OCI-M1 (cell line): ENCODE measurements around the gene SPHK1.

Source experiments
- DNase-seq: peaks from one replicate; lab custom pipeline; 2025; lab: John Stamatoyannopoulos, UW

The SPHK1 gene

GRCh38 chr17:76407509-76407908, 23.1 kb downstream of the SPHK1 start:
- DNase-seq: no peak

- peak; percentile 81 for DNase-seq
Measured at GRCh38 chr17:76408037-76408849, 23.8 kb downstream of the SPHK1 start.

GRCh38 chr17:76410328-76410965, 26.0 kb downstream of the SPHK1 start:
- DNase-seq: no peak

- no peak for DNase-seq
Measured at GRCh38 chr17:76411247-76411646, 26.8 kb downstream of the SPHK1 start.

- peak; percentile 95 for DNase-seq
Measured at GRCh38 chr17:76414334-76415295, 30.2 kb downstream of the SPHK1 start.

- DNase-seq: no peak
Measured at GRCh38 chr17:76415786-76416185, 31.4 kb downstream of the SPHK1 start.

GRCh38 chr17:76416457-76416856, 32.0 kb downstream of the SPHK1 start:
- no peak for DNase-seq

GRCh38 chr17:76416899-76417298, 32.5 kb downstream of the SPHK1 start:
- DNase-seq: no peak

GRCh38 chr17:76417499-76418143, 33.2 kb downstream of the SPHK1 start:
- DNase-seq: peak; percentile 16

- DNase-seq: no peak
Measured at GRCh38 chr17:76419576-76420260, 35.3 kb downstream of the SPHK1 start.

- no peak for DNase-seq
Measured at GRCh38 chr17:76420356-76421043, 36.1 kb downstream of the SPHK1 start.

GRCh38 chr17:76421044-76421407, 36.6 kb downstream of the SPHK1 start:
- DNase-seq: no peak

GRCh38 chr17:76422406-76422805, 38.0 kb downstream of the SPHK1 start:
- no peak for DNase-seq

- no peak for DNase-seq
Measured at GRCh38 chr17:76422860-76423259, 38.5 kb downstream of the SPHK1 start.

- no peak for DNase-seq
Measured at GRCh38 chr17:76426853-76427252, 42.4 kb downstream of the SPHK1 start.

- no peak for DNase-seq
Measured at GRCh38 chr17:76427501-76428231, 43.3 kb downstream of the SPHK1 start.

GRCh38 chr17:76428511-76428910, 44.1 kb downstream of the SPHK1 start:
- DNase-seq: no peak

- no peak for DNase-seq
Measured at GRCh38 chr17:76431509-76431908, 47.1 kb downstream of the SPHK1 start.

- DNase-seq: no peak
Measured at GRCh38 chr17:76432004-76432403, 47.6 kb downstream of the SPHK1 start.

GRCh38 chr17:76432712-76433336, 48.4 kb downstream of the SPHK1 start:
- peak; percentile 7 for DNase-seq
